ENCODE data around the gene KIF21B.
"Not testable (repeated sequence)": the region's sequence is repeated elsewhere in the genome, so short reads cannot be mapped to it uniquely, and the experiment has no call there.

KIF21B gene

GRCh38 chr1:200967693-200968468 is 55.6 kb downstream of the KIF21B start:
- 90% methylated on average over 11 of the region's 11 CpGs for WGBS
- Histone ChIP-seq H3K9ac (ENCODE audit: low read depth, low read length) (no peak overlapping the region), H3K9me3 (ENCODE audit: insufficient read depth, low read depth, low read length) (no peaks in the 10 kb centered on the region), H3K4me1 (ENCODE audit: insufficient read depth, low read length) (no peaks in the 10 kb centered on the region), H3K36me3 (ENCODE audit: insufficient read depth, low read length) (no peaks in the 10 kb centered on the region), H3K27me3 (ENCODE audit: insufficient read depth, low read length) (no peaks in the 10 kb centered on the region), H3K27ac (ENCODE audit: low read depth, low read length) (no peak overlapping the region), H3K4me3 (ENCODE audit: low read length) (no peak overlapping the region)

GRCh38 chr1:200966934-200967333 is 56.6 kb downstream of the KIF21B start:
- WGBS = 100% methylated on average over 1 of the region's 2 CpGs

GRCh38 chr1:200965111-200965805 is 58.3 kb downstream of the KIF21B start:
- H3K4me1 ChIP-seq (ENCODE audit: insufficient read depth, low read length) = no peaks in the 10 kb centered on the region
- H3K27me3 ChIP-seq (ENCODE audit: insufficient read depth, low read length) = no peaks in the 10 kb centered on the region
- no peak overlapping the region for H3K9ac ChIP-seq (ENCODE audit: low read depth, low read length)
- WGBS = 74% methylated on average over 6 of the region's 6 CpGs
- H3K4me3 ChIP-seq (ENCODE audit: low read length) = no peak overlapping the region
- H3K27ac ChIP-seq (ENCODE audit: low read depth, low read length) = no peak overlapping the region
- no peaks in the 10 kb centered on the region for H3K9me3 ChIP-seq (ENCODE audit: insufficient read depth, low read depth, low read length)
- no peaks in the 10 kb centered on the region for H3K36me3 ChIP-seq (ENCODE audit: insufficient read depth, low read length)

More at GRCh38 chr1:200966934-200967333, 56.6 kb downstream of the KIF21B start:
- no peaks in the 10 kb centered on the region for H3K9me3 ChIP-seq (ENCODE audit: insufficient read depth, low read depth, low read length)
- no peak overlapping the region for H3K4me3 ChIP-seq (ENCODE audit: low read length)
- H3K4me1 ChIP-seq (ENCODE audit: insufficient read depth, low read length) = no peaks in the 10 kb centered on the region
- no peak overlapping the region for H3K27ac ChIP-seq (ENCODE audit: low read depth, low read length)
- H3K36me3 ChIP-seq (ENCODE audit: insufficient read depth, low read length) = no peaks in the 10 kb centered on the region
- no peak overlapping the region for H3K9ac ChIP-seq (ENCODE audit: low read depth, low read length)
- H3K27me3 ChIP-seq (ENCODE audit: insufficient read depth, low read length) = no peaks in the 10 kb centered on the region

- not testable (repeated sequence) for H3K9me3 ChIP-seq (ENCODE audit: insufficient read depth, low read depth, low read length); H3K27me3 ChIP-seq (ENCODE audit: insufficient read depth, low read length); H3K27ac ChIP-seq (ENCODE audit: low read depth, low read length); H3K36me3 ChIP-seq (ENCODE audit: insufficient read depth, low read length); H3K4me3 ChIP-seq (ENCODE audit: low read length); H3K4me1 ChIP-seq (ENCODE audit: insufficient read depth, low read length); H3K9ac ChIP-seq (ENCODE audit: low read depth, low read length)
- WGBS = 88% methylated on average over 10 of the region's 11 CpGs
Measured at GRCh38 chr1:200963888-200964287, 59.6 kb downstream of the KIF21B start.

- Histone ChIP-seq H3K27ac (ENCODE audit: low read depth, low read length) (no peak overlapping the region), H3K9me3 (ENCODE audit: insufficient read depth, low read depth, low read length) (no peaks in the 10 kb centered on the region), H3K36me3 (ENCODE audit: insufficient read depth, low read length) (no peaks in the 10 kb centered on the region), H3K9ac (ENCODE audit: low read depth, low read length) (no peak overlapping the region), H3K4me1 (ENCODE audit: insufficient read depth, low read length) (peaks cover 3% of the 10 kb centered on the region; the same call in 1 of the 2 replicates), H3K27me3 (ENCODE audit: insufficient read depth, low read length) (no peaks in the 10 kb centered on the region), H3K4me3 (ENCODE audit: low read length) (no peak overlapping the region)
- 90% methylated on average over 2 of the region's 2 CpGs for WGBS
Measured at GRCh38 chr1:200963076-200963475, 60.4 kb downstream of the KIF21B start.

- Histone ChIP-seq H3K36me3 (ENCODE audit: insufficient read depth, low read length) (no peaks in the 10 kb centered on the region), H3K4me1 (ENCODE audit: insufficient read depth, low read length) (peaks cover 3% of the 10 kb centered on the region; the same call in 1 of the 2 replicates), H3K9ac (ENCODE audit: low read depth, low read length) (no peak overlapping the region), H3K4me3 (ENCODE audit: low read length) (no peak overlapping the region), H3K9me3 (ENCODE audit: insufficient read depth, low read depth, low read length) (no peaks in the 10 kb centered on the region), H3K27me3 (ENCODE audit: insufficient read depth, low read length) (no peaks in the 10 kb centered on the region), H3K27ac (ENCODE audit: low read depth, low read length) (no peak overlapping the region)
- WGBS = 89% methylated on average over 3 of the region's 4 CpGs
Measured at GRCh38 chr1:200962631-200963030, 60.9 kb downstream of the KIF21B start.

GRCh38 chr1:200962151-200962550 is 61.4 kb downstream of the KIF21B start:
- not testable (repeated sequence) for H3K4me3 ChIP-seq (ENCODE audit: low read length); H3K9me3 ChIP-seq (ENCODE audit: insufficient read depth, low read depth, low read length); H3K4me1 ChIP-seq (ENCODE audit: insufficient read depth, low read length); H3K36me3 ChIP-seq (ENCODE audit: insufficient read depth, low read length); H3K27ac ChIP-seq (ENCODE audit: low read depth, low read length); H3K27me3 ChIP-seq (ENCODE audit: insufficient read depth, low read length); H3K9ac ChIP-seq (ENCODE audit: low read depth, low read length)
- 92% methylated on average over 11 of the region's 11 CpGs for WGBS

GRCh38 chr1:200960948-200961340 is 62.6 kb downstream of the KIF21B start:
- Histone ChIP-seq H3K4me3 (ENCODE audit: low read length) (no peak overlapping the region), H3K36me3 (ENCODE audit: insufficient read depth, low read length) (no peaks in the 10 kb centered on the region), H3K9me3 (ENCODE audit: insufficient read depth, low read depth, low read length) (no peaks in the 10 kb centered on the region), H3K4me1 (ENCODE audit: insufficient read depth, low read length) (peaks cover 3% of the 10 kb centered on the region; the same call in 1 of the 2 replicates), H3K27me3 (ENCODE audit: insufficient read depth, low read length) (no peaks in the 10 kb centered on the region), H3K9ac (ENCODE audit: low read depth, low read length) (no peak overlapping the region), H3K27ac (ENCODE audit: low read depth, low read length) (no peak overlapping the region)
- 98% methylated on average over 3 of the region's 4 CpGs for WGBS

GRCh38 chr1:200960236-200960947 is 63.1 kb downstream of the KIF21B start:
- Histone ChIP-seq H3K4me3 (ENCODE audit: low read length) (no peak overlapping the region), H3K9me3 (ENCODE audit: insufficient read depth, low read depth, low read length) (no peaks in the 10 kb centered on the region), H3K36me3 (ENCODE audit: insufficient read depth, low read length) (no peaks in the 10 kb centered on the region), H3K27ac (ENCODE audit: low read depth, low read length) (no peak overlapping the region), H3K27me3 (ENCODE audit: insufficient read depth, low read length) (no peaks in the 10 kb centered on the region), H3K9ac (ENCODE audit: low read depth, low read length) (no peak overlapping the region), H3K4me1 (ENCODE audit: insufficient read depth, low read length) (peaks cover 3% of the 10 kb centered on the region; the same call in 1 of the 2 replicates)
- WGBS = 81% methylated on average over 9 of the region's 9 CpGs

GRCh38 chr1:200959411-200959921 is 64.0 kb downstream of the KIF21B start:
- Histone ChIP-seq H3K4me3 (ENCODE audit: low read length) (no peak overlapping the region), H3K36me3 (ENCODE audit: insufficient read depth, low read length) (no peaks in the 10 kb centered on the region), H3K9ac (ENCODE audit: low read depth, low read length) (no peak overlapping the region), H3K27me3 (ENCODE audit: insufficient read depth, low read length) (no peaks in the 10 kb centered on the region), H3K9me3 (ENCODE audit: insufficient read depth, low read depth, low read length) (no peaks in the 10 kb centered on the region), H3K27ac (ENCODE audit: low read depth, low read length) (no peak overlapping the region), H3K4me1 (ENCODE audit: insufficient read depth, low read length) (peaks cover 3% of the 10 kb centered on the region; the same call in 1 of the 2 replicates)
- WGBS = 76% methylated on average over 15 of the region's 15 CpGs

- H3K36me3 ChIP-seq (ENCODE audit: insufficient read depth, low read length) = no peaks in the 10 kb centered on the region
- H3K4me1 ChIP-seq (ENCODE audit: insufficient read depth, low read length) = peaks cover 3% of the 10 kb centered on the region; the same call in 1 of the 2 replicates
- H3K27ac ChIP-seq (ENCODE audit: low read depth, low read length) = no peak overlapping the region
- no peaks in the 10 kb centered on the region for H3K9me3 ChIP-seq (ENCODE audit: insufficient read depth, low read depth, low read length)
- no peak overlapping the region for H3K4me3 ChIP-seq (ENCODE audit: low read length)
- 91% methylated on average over 11 of the region's 11 CpGs for WGBS
- H3K9ac ChIP-seq (ENCODE audit: low read depth, low read length) = no peak overlapping the region
- H3K27me3 ChIP-seq (ENCODE audit: insufficient read depth, low read length) = no peaks in the 10 kb centered on the region
Measured at GRCh38 chr1:200958597-200958996, 64.9 kb downstream of the KIF21B start.
